GM12878 (cell line): ENCODE measurements around the gene FERMT3.

Experiments
- POLR2A ChIP-seq: IDR thresholded peaks from 2 replicates; pipeline ENCODE4 v1.6.1; 2011; ENCODE audit warnings: low read depth, mild to moderate bottlenecking, low read length
- YY1 ChIP-seq: IDR thresholded peaks from 2 replicates; pipeline ENCODE4 v1.6.1; 2011; ENCODE audit warnings: low read depth, mild to moderate bottlenecking, low read length

- no peak for TF ChIP-seq YY1
- TF ChIP-seq POLR2A: no peak
Measured at GRCh38 chr11:64202992-64203391, 3.5 kb upstream of the FERMT3 start.
